HepG2 (cell line): ENCODE results near the gene STAT4. TPM values are rescaled to one million over a fixed set of nuclear protein-coding genes. Genes with fewer than 3 reads are reported as not detected.

Source experiments
- ATAC-seq: fragments of 200-7000 bp; cut with Tn5 transposase; 3 replicates; pipeline ENCODE4 v1.9.1; 2020; ENCODE audit warnings: mild to moderate bottlenecking, moderate library complexity
- BruUV-seq: library from RNA; stranded (reverse); fragments of 400-500 nt; replicated peaks from 2 replicates; lab custom pipeline; 2021; lab: Mats Ljungman, UMichigan
- CTCF ChIA-PET: fragments of 300-600 bp; formaldehyde crosslinking; extraction: SDS; loops from one replicate; lab custom pipeline; 2021; ENCODE audit warnings: low total read pairs, inconsistent platforms, low intra/inter-chr PET ratio; lab: Yijun Ruan, JAX
- POLR2A ChIA-PET: fragments of 350-600 bp; sonication (Branson Sonifier 250); formaldehyde crosslinking; loops from one replicate; lab custom pipeline; 2020; ENCODE audit warnings: antibody characterized with exemption, inconsistent platforms; lab: Yijun Ruan, JAX
- DNase-seq: peaks from one replicate; pipeline ENCODE4 v3.0.0-alpha.2; 2015; ENCODE audit warnings: low spot score
- FAIRE-seq: peaks from 3 replicates; lab custom pipeline; 2011; peaks lifted over from hg19 to GRCh38; lab: Jason Lieb, UNC
- H2AFZ ChIP-seq: one replicate; pipeline ENCODE4 v1.6.1; 2011; ENCODE audit warnings: low read length, inconsistent platforms
- H3K27ac ChIP-seq: fragments of 300-600 bp; 3 replicates; pipeline ENCODE4 v1.8.0; 2011; ENCODE audit warnings: mixed run types, mild to moderate bottlenecking, mixed read lengths, low read length, inconsistent platforms; ENCODE audit not compliant: insufficient read depth; ENCODE audit errors: extremely low read length
- H3K27me3 ChIP-seq, 2 experiments: fragments of 200-600 bp in 1 of 2; 2 replicates in 1 of 2; 3 replicates in 1 of 2; pipeline versions ENCODE4 v1.6.0 to v1.8.0; 2011; ENCODE audit warnings: low read length in 2 of 2, mild to moderate bottlenecking in 2 of 2, moderate library complexity in 2 of 2, inconsistent platforms in 1 of 2; ENCODE audit not compliant: insufficient read depth in 2 of 2, control insufficient read depth in 1 of 2
- H3K36me3 ChIP-seq, 2 experiments: fragments of 200-600 bp in 1 of 2; replicated peaks in 1 of 2; 2 replicates in 1 of 2; 3 replicates in 1 of 2; pipeline versions ENCODE4 v1.5.1 to v1.8.0; 2011; ENCODE audit warnings: low read length in 2 of 2, inconsistent platforms in 1 of 2; ENCODE audit not compliant: insufficient read depth in 2 of 2, control insufficient read depth in 1 of 2
- H3K4me1 ChIP-seq: 2 replicates; pipeline ENCODE4 v1.5.1; 2012; ENCODE audit warnings: low read length, inconsistent platforms; ENCODE audit not compliant: insufficient read depth
- H3K4me2 ChIP-seq: 2 replicates; pipeline ENCODE4 v1.6.0; 2011; ENCODE audit warnings: low read depth, low read length, inconsistent platforms
- H3K4me3 ChIP-seq, 3 experiments: fragments of 200-600 bp in 1 of 3; sonication (generic), shearing (Covaris generic) in 1 of 3; replicated peaks in 1 of 3; 2 replicates each; pipeline ENCODE4 v1.5.1; 2011 to 2016; ENCODE audit warnings: low read length in 3 of 3, inconsistent platforms in 2 of 3, low read depth in 2 of 3, mild to moderate bottlenecking in 2 of 3, control low read depth in 1 of 3, mixed read lengths in 1 of 3; ENCODE audit not compliant: insufficient read depth in 1 of 3
- H3K79me2 ChIP-seq: one replicate; pipeline ENCODE4 v1.6.1; 2011; ENCODE audit warnings: low read length, inconsistent platforms; ENCODE audit not compliant: insufficient read depth
- H3K9ac ChIP-seq: 2 replicates; pipeline ENCODE4 v1.6.0; 2011; ENCODE audit warnings: mild to moderate bottlenecking, low read depth, low read length, inconsistent platforms; ENCODE audit not compliant: insufficient read depth
- H3K9me3 ChIP-seq: 2 replicates; pipeline ENCODE4 v1.5.1; 2012; ENCODE audit warnings: mild to moderate bottlenecking, low read length
- H4K20me1 ChIP-seq: 2 replicates; pipeline ENCODE4 v1.6.0; 2011; ENCODE audit warnings: inconsistent platforms, mild to moderate bottlenecking, low read length, moderate library complexity; ENCODE audit not compliant: insufficient read depth
- CHCHD3 ChIP-seq: sonication (generic); formaldehyde crosslinking; IDR thresholded peaks from 2 replicates; pipeline ENCODE4 v1.8.0; 2022; ENCODE audit warnings: mild to moderate bottlenecking, missing genetic modification reagents, moderate library complexity
- DNMT3B ChIP-seq: conservative IDR thresholded peaks from 2 replicates; pipeline ENCODE4 v1.6.1; 2016; ENCODE audit warnings: missing biosample characterization, control low read depth
- IRF2 ChIP-seq: IDR thresholded peaks from 2 replicates; pipeline ENCODE4 v1.6.1; 2018; ENCODE audit warnings: missing genetic modification reagents, missing compliant biosample characterization
- SIX1 ChIP-seq: sonication (generic); formaldehyde crosslinking; IDR thresholded peaks from 2 replicates; pipeline ENCODE4 v1.4.0; 2020; ENCODE audit warnings: missing genetic modification reagents, borderline replicate concordance
- SSRP1 ChIP-seq: IDR thresholded peaks from 2 replicates; pipeline ENCODE4 v1.6.1; 2016; ENCODE audit warnings: control low read depth
- WGBS: methylation state at CpG from one replicate; pipeline ENCODE4 v1.1.6; 2017; ENCODE audit warnings: low lambda C conversion rate; 5-methylcytosine and 5-hydroxymethylcytosine counted together
- in situ Hi-C: cut with HindIII; loops from 2 replicates; pipeline ENCODE4 v1.10.0; 2017; ENCODE audit warnings: low pct_unique_long_range_greater_than_20kb; ENCODE audit not compliant: extremely low pct_ligation_motif_present
- intact Hi-C: fragments of 100-400 bp; cut with micrococcal nuclease; formaldehyde crosslinking; loops from one replicate; pipeline ENCODE4 v1.10.0; 2022; ENCODE audit not compliant: unreplicated experiment
- polyA plus RNA-seq, 8 experiments: library from polyadenylated mRNA; depleted of rRNA in 3 of 8; stranded (reverse) in 7 of 8; unstranded in 1 of 8; fragments of >200 nt; fragmentation: Illumina TruSeq in 4 of 8; extraction: Trizol in 4 of 8; gene quantifications; 2 replicates each; pipeline versions ENCODE4 v1.2.1 to v1.2.3, GENCODE V29; 2011 to 2016; ENCODE audit warnings: low read depth in 4 of 8, missing spikeins in 1 of 8, mixed read lengths in 1 of 8; ENCODE audit not compliant: insufficient read depth in 1 of 8
- total RNA-seq, 5 experiments: library from RNA; depleted of rRNA; stranded (reverse); fragments of >200 nt; fragmentation: Illumina TruSeq; extraction: Trizol; gene quantifications; 2 replicates each; pipeline ENCODE4 v1.2.3, GENCODE V29; 2016; ENCODE audit warnings: low read depth in 1 of 5
- TF ChIP-seq, protein P1 (sequence below): sonication (generic); formaldehyde crosslinking; IDR thresholded peaks from 2 replicates; pipeline ENCODE4 v1.4.0; 2020; ENCODE audit warnings: mild to moderate bottlenecking, missing genetic modification reagents
- TF ChIP-seq, protein P2 (sequence below): IDR thresholded peaks from 2 replicates; pipeline ENCODE4 v1.6.1; 2016; ENCODE audit warnings: low read depth, missing genetic modification reagents, missing compliant biosample characterization
- TF ChIP-seq, protein P3 (sequence below): sonication (generic); formaldehyde crosslinking; IDR thresholded peaks from 2 replicates; pipeline ENCODE4 v1.9.0; 2021; ENCODE audit warnings: missing genetic modification reagents, borderline replicate concordance

Gene STAT4
- total and polyA plus RNA-seq, 2 of the 13 experiments (the other 11 are each of a cell fraction or from before 2014, with no cell fraction given): 0.37 TPM; not detected in 1

DNA sequence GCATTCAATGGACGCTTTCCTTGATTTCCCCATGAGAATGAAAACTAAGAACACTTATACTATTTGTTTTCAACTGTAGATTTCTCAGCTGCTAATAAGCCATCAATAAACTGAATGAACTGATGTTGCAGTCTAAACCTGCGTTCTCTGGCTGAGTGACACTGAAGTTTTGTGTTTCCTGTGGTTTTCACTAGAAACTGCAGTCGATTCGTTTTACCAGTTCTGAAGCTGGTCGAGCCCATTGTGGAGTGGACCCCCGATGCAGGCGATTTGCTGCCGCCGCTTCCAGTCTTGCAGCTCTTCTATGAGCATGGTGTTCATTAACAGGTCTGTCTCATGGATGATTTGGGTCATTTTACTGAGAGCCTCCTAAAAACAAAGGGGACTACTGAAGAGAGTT is 86.2 kb downstream of the STAT4 start:
- Histone ChIP-seq H3K4me3 (no peak overlapping the region), H3K27me3 (no peaks in the 10 kb centered on the region; a peak in 1 of 5 replicates), H3K4me1 (no peaks in the 10 kb centered on the region), H3K27ac (no peak overlapping the region), H3K9ac (no peak overlapping the region), H3K36me3 (no peaks in the 10 kb centered on the region), H4K20me1 (no peaks in the 10 kb centered on the region), H2AFZ (no peak overlapping the region), H3K4me2 (no peak overlapping the region), H3K79me2 (no peaks in the 10 kb centered on the region)
- intact Hi-C loops: no loop called here
- no peak for ATAC-seq
- no peak for DNase-seq
- FAIRE-seq: no peak
- ChIA-PET POLR2A (no interaction called here), CTCF (no interaction called here)
- in situ Hi-C loops: loop anchor here (25.0 kb wide), 1 partner anchor 448 kb away; no protein-coding TSS in a partner anchor
- BruUV-seq: no TSS peak
- TF ChIP-seq SSRP1: no peak
- TF ChIP-seq, all 625 proteins: peak for 0
- H3K9me3 ChIP-seq: no peaks in the 10 kb centered on the region
- WGBS: 34% methylated on average over 9 of the region's 9 CpGs

DNA sequence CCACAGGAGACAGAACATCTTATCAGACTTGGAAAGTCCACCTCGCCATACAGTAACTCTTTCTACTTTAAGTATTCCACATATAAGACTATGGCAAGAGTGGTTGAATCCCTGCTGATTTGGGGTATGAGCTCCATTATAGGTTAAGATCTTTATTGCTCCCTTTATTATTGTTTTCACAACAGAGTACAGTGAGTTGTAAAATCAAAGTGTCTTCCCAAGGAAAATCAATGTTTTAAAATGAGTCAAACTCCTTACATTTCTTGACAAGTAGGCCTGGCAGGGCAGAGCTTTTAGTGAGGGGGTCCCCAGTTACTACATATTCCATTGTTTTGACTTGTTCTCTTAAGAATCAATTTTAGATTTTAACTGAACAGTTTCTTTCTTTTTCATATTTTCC is 87.2 kb downstream of the STAT4 start:
- H4K20me1 ChIP-seq: no peaks in the 10 kb centered on the region
- H3K27ac ChIP-seq: no peak overlapping the region
- in situ Hi-C loops (loop anchor here (25.0 kb wide), 1 partner anchor 449 kb away; no protein-coding TSS in a partner anchor), intact Hi-C loops (no loop called here)
- H3K4me1 ChIP-seq: no peaks in the 10 kb centered on the region
- H3K4me2 ChIP-seq: no peak overlapping the region
- H3K4me3 ChIP-seq: no peak overlapping the region
- no peaks in the 10 kb centered on the region for H3K36me3 ChIP-seq
- H3K9me3 ChIP-seq: no peaks in the 10 kb centered on the region
- no peaks in the 10 kb centered on the region for H3K79me2 ChIP-seq
- ChIA-PET POLR2A (no interaction called here), CTCF (no interaction called here)
- no peaks in the 10 kb centered on the region; a peak in 1 of 5 replicates for H3K27me3 ChIP-seq
- DNase-seq (no peak), FAIRE-seq (no peak), ATAC-seq (no peak)
- BruUV-seq: no TSS peak
- WGBS: 8% methylated on average over 1 of the region's 1 CpG
- H2AFZ ChIP-seq: no peak overlapping the region
- no peak overlapping the region for H3K9ac ChIP-seq
- TF ChIP-seq, protein P1, sequence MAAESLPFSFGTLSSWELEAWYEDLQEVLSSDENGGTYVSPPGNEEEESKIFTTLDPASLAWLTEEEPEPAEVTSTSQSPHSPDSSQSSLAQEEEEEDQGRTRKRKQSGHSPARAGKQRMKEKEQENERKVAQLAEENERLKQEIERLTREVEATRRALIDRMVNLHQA (CRISPR knock-in tag): no peak
- TF ChIP-seq IRF2 (CRISPR knock-in tag): no peak
- TF ChIP-seq DNMT3B: no peak
- TF ChIP-seq, protein P2, sequence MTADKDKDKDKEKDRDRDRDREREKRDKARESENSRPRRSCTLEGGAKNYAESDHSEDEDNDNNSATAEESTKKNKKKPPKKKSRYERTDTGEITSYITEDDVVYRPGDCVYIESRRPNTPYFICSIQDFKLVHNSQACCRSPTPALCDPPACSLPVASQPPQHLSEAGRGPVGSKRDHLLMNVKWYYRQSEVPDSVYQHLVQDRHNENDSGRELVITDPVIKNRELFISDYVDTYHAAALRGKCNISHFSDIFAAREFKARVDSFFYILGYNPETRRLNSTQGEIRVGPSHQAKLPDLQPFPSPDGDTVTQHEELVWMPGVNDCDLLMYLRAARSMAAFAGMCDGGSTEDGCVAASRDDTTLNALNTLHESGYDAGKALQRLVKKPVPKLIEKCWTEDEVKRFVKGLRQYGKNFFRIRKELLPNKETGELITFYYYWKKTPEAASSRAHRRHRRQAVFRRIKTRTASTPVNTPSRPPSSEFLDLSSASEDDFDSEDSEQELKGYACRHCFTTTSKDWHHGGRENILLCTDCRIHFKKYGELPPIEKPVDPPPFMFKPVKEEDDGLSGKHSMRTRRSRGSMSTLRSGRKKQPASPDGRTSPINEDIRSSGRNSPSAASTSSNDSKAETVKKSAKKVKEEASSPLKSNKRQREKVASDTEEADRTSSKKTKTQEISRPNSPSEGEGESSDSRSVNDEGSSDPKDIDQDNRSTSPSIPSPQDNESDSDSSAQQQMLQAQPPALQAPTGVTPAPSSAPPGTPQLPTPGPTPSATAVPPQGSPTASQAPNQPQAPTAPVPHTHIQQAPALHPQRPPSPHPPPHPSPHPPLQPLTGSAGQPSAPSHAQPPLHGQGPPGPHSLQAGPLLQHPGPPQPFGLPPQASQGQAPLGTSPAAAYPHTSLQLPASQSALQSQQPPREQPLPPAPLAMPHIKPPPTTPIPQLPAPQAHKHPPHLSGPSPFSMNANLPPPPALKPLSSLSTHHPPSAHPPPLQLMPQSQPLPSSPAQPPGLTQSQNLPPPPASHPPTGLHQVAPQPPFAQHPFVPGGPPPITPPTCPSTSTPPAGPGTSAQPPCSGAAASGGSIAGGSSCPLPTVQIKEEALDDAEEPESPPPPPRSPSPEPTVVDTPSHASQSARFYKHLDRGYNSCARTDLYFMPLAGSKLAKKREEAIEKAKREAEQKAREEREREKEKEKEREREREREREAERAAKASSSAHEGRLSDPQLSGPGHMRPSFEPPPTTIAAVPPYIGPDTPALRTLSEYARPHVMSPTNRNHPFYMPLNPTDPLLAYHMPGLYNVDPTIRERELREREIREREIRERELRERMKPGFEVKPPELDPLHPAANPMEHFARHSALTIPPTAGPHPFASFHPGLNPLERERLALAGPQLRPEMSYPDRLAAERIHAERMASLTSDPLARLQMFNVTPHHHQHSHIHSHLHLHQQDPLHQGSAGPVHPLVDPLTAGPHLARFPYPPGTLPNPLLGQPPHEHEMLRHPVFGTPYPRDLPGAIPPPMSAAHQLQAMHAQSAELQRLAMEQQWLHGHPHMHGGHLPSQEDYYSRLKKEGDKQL (CRISPR knock-in tag): no peak
- TF ChIP-seq CHCHD3 (CRISPR knock-in tag): no peak
- no peak for TF ChIP-seq SIX1
- TF ChIP-seq, protein P3, sequence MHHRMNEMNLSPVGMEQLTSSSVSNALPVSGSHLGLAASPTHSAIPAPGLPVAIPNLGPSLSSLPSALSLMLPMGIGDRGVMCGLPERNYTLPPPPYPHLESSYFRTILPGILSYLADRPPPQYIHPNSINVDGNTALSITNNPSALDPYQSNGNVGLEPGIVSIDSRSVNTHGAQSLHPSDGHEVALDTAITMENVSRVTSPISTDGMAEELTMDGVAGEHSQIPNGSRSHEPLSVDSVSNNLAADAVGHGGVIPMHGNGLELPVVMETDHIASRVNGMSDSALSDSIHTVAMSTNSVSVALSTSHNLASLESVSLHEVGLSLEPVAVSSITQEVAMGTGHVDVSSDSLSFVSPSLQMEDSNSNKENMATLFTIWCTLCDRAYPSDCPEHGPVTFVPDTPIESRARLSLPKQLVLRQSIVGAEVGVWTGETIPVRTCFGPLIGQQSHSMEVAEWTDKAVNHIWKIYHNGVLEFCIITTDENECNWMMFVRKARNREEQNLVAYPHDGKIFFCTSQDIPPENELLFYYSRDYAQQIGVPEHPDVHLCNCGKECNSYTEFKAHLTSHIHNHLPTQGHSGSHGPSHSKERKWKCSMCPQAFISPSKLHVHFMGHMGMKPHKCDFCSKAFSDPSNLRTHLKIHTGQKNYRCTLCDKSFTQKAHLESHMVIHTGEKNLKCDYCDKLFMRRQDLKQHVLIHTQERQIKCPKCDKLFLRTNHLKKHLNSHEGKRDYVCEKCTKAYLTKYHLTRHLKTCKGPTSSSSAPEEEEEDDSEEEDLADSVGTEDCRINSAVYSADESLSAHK (CRISPR knock-in tag): no peak
